NT2/D1 (cell line): ENCODE measurements around the gene PLG.

Experiments used
- YY1 ChIP-seq: IDR thresholded peaks from 2 replicates; pipeline ENCODE4 v1.6.1; 2011; ENCODE audit not compliant: insufficient read length, insufficient read depth
- ZNF274 ChIP-seq: IDR thresholded peaks from 2 replicates; pipeline ENCODE4 v1.6.1; 2011; ENCODE audit warnings: mild to moderate bottlenecking, low read depth, low read length

DNA sequence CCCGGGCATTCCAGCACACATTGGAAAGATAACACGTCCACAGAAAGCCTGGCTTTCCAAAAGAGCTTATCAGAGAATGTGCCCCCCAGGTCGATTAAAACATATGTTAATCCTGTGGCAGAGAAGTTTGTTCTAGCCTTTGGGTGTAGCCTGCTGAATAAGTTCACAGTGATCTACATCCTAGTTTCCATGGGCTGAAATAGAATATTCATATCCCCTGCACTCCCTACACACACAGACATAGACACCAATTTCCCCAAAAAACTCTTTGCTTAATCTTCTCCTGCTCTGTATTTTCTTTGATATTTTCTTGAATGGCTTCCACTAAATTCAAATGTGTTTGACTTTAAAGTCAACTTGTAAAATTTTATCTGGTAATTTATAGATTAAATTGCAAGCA is 39.6 kb upstream of the PLG start:
- no peak for TF ChIP-seq ZNF274
- no peak for TF ChIP-seq YY1
